Endothelial cell of umbilical vein (primary cell): ENCODE measurements around the gene ABCF2. TPM values are rescaled to one million over a fixed set of nuclear protein-coding genes. Genes with fewer than 3 reads are reported as not detected.

Experiments used
- BruUV-seq: library from RNA; stranded (reverse); fragments of 400-500 nt; replicated peaks from 2 replicates; lab custom pipeline; 2021; lab: Mats Ljungman, UMichigan
- CTCF ChIA-PET: fragments of 300-600, 350-600 bp; sonication (Branson Sonifier 250); formaldehyde crosslinking; loops from one replicate; lab custom pipeline; 2021; ENCODE audit warnings: antibody characterized with exemption, inconsistent platforms; lab: Charles Lee
- POLR2A ChIA-PET: fragments of 300-600, 350-600 bp; sonication (Branson Sonifier 250); formaldehyde crosslinking; loops from one replicate; lab custom pipeline; 2021; ENCODE audit warnings: antibody characterized with exemption, inconsistent platforms; lab: Charles Lee
- DNase-seq: peaks from one replicate; pipeline ENCODE4 v3.0.0-alpha.2; 2011; ENCODE audit warnings: low read depth, low spot score
- FAIRE-seq: peaks from 2 replicates; lab custom pipeline; 2011; peaks lifted over from hg19 to GRCh38; lab: Jason Lieb, UNC
- H2AFZ ChIP-seq: 2 replicates; pipeline ENCODE4 v1.6.0; 2012; ENCODE audit warnings: low read depth, low read length, control low read depth, inconsistent platforms
- H3K27ac ChIP-seq: 2 replicates; pipeline ENCODE4 v1.5.1; 2011; ENCODE audit warnings: low read depth, mild to moderate bottlenecking, control low read depth, low read length, moderate library complexity; ENCODE audit not compliant: insufficient read depth
- H3K27me3 ChIP-seq, 2 experiments: 2 replicates each; pipeline versions ENCODE4 v1.6.0 to v1.6.1; 2011; ENCODE audit warnings: low read length in 2 of 2, mixed read lengths in 1 of 2; ENCODE audit not compliant: control insufficient read depth in 2 of 2, insufficient read depth in 2 of 2
- H3K36me3 ChIP-seq, 2 experiments: 2 replicates in 1 of 2; 3 replicates in 1 of 2; pipeline ENCODE4 v1.5.1; 2011; ENCODE audit warnings: low read length in 2 of 2, mild to moderate bottlenecking in 1 of 2, moderate library complexity in 1 of 2; ENCODE audit not compliant: control insufficient read depth in 2 of 2, insufficient read depth in 2 of 2; ENCODE audit errors: extremely low read depth in 1 of 2
- H3K4me1 ChIP-seq: 3 replicates; pipeline ENCODE4 v1.5.1; 2011; ENCODE audit warnings: mild to moderate bottlenecking, low read length; ENCODE audit not compliant: control insufficient read depth, insufficient read depth; ENCODE audit errors: extremely low read depth
- H3K4me2 ChIP-seq: 2 replicates; pipeline ENCODE4 v1.6.1; 2011; ENCODE audit warnings: low read length, control low read depth, mixed read lengths; ENCODE audit not compliant: insufficient read depth
- H3K4me3 ChIP-seq, 3 experiments: fragments of 200-600 bp in 1 of 3; sonication (generic), shearing (Covaris generic) in 1 of 3; replicated peaks in 1 of 3; 2 replicates each; pipeline ENCODE4 v1.5.1; 2011 to 2016; ENCODE audit warnings: control low read depth in 3 of 3, low read length in 3 of 3, mild to moderate bottlenecking in 2 of 3, inconsistent platforms in 1 of 3, low read depth in 1 of 3, moderate library complexity in 1 of 3; ENCODE audit not compliant: insufficient read depth in 1 of 3
- H3K79me2 ChIP-seq: 2 replicates; pipeline ENCODE4 v1.6.0; 2012; ENCODE audit warnings: low read length, inconsistent platforms; ENCODE audit not compliant: control insufficient read depth, insufficient read depth
- H3K9ac ChIP-seq: replicated peaks from 2 replicates; pipeline ENCODE3; 2011; ENCODE audit warnings: low read length, control low read depth; ENCODE audit not compliant: insufficient read depth; ENCODE audit errors: extremely low read depth
- H3K9me1 ChIP-seq: replicated peaks from 3 replicates; pipeline ENCODE4 v1.6.0; 2011; ENCODE audit warnings: mild to moderate bottlenecking, low read length; ENCODE audit not compliant: control insufficient read depth, insufficient read depth; ENCODE audit errors: extremely low read depth
- H3K9me3 ChIP-seq: replicated peaks from 2 replicates; pipeline ENCODE4 v1.5.1; 2012; ENCODE audit warnings: low read length, inconsistent platforms; ENCODE audit not compliant: control insufficient read depth, insufficient read depth
- H4K20me1 ChIP-seq: replicated peaks from 2 replicates; pipeline ENCODE3; 2011; ENCODE audit warnings: mild to moderate bottlenecking, low read length; ENCODE audit not compliant: control insufficient read depth, insufficient read depth; ENCODE audit errors: extremely low read depth
- EZH2 ChIP-seq: IDR thresholded peaks from 2 replicates; pipeline ENCODE4 v1.6.1; 2012; ENCODE audit warnings: borderline replicate concordance, low read depth, mild to moderate bottlenecking, moderate library complexity, low read length, inconsistent platforms; ENCODE audit not compliant: severe bottlenecking
- FOS ChIP-seq: IDR thresholded peaks from 2 replicates; pipeline ENCODE4 v1.6.1; 2011; ENCODE audit warnings: mild to moderate bottlenecking, low read length, moderate library complexity, borderline replicate concordance; ENCODE audit not compliant: insufficient read depth
- GATA2 ChIP-seq: IDR thresholded peaks from 2 replicates; pipeline ENCODE4 v1.7.0; 2011; ENCODE audit warnings: low read depth, mild to moderate bottlenecking, moderate library complexity, mixed read lengths, low read length; ENCODE audit not compliant: insufficient read length, insufficient read depth
- JUN ChIP-seq: IDR thresholded peaks from 2 replicates; pipeline ENCODE4 v1.6.1; 2011; ENCODE audit warnings: borderline replicate concordance, low read depth; ENCODE audit not compliant: insufficient read length, insufficient read depth
- MYC ChIP-seq: IDR thresholded peaks from one replicate; pipeline ENCODE4 v1.6.1; 2011; ENCODE audit warnings: mild to moderate bottlenecking, low read depth, low read length
- POLR2A ChIP-seq: IDR thresholded peaks from 2 replicates; pipeline ENCODE4 v1.6.1; 2012; ENCODE audit warnings: low read depth, mild to moderate bottlenecking, control low read depth, low read length
- POLR2AphosphoS5 ChIP-seq: IDR thresholded peaks from 2 replicates; pipeline ENCODE4 v1.6.1; 2012; ENCODE audit warnings: low read depth, mild to moderate bottlenecking, control low read depth, low read length, moderate library complexity; ENCODE audit not compliant: insufficient read depth
- dilution Hi-C: fragments of 300-500 bp; cut with MboI; formaldehyde crosslinking; loops from one replicate; pipeline ENCODE4 v1.15.0; 2019; ENCODE audit warnings: low sequenced_read_pairs; ENCODE audit not compliant: extremely low pct_ligation_motif_present
- intact Hi-C: fragments of 100-400 bp; cut with micrococcal nuclease; formaldehyde crosslinking; loops from one replicate; pipeline ENCODE4 v1.10.0; 2022
- polyA plus RNA-seq, 4 experiments: library from polyadenylated mRNA; depleted of rRNA in 3 of 4; stranded (reverse) in 3 of 4; unstranded in 1 of 4; fragments of >200 nt; gene quantifications; 2 replicates each; pipeline versions ENCODE4 v1.2.1 to v1.2.3, GENCODE V29; 2011 to 2012; ENCODE audit warnings: missing spikeins in 1 of 4
- total RNA-seq: library from RNA; stranded (reverse); gene quantifications from 2 replicates; pipeline ENCODE4 v1.2.3, GENCODE V29; 2021
- TF ChIP-seq, protein P1 (sequence below): IDR thresholded peaks from 2 replicates; pipeline ENCODE4 v1.6.1; 2011; ENCODE audit not compliant: insufficient read depth, insufficient read length
- TF ChIP-seq, protein P2 (sequence below), 2 donors: IDR thresholded peaks; 1 replicate in 1 of 2; 2 replicates in 1 of 2; pipeline ENCODE4 v1.5.1; 2011; ENCODE audit warnings: low read length in 2 of 2, mild to moderate bottlenecking in 2 of 2, moderate library complexity in 2 of 2, control low read depth in 1 of 2, inconsistent platforms in 1 of 2, low read depth in 1 of 2; ENCODE audit not compliant: insufficient read depth in 1 of 2; ENCODE audit errors: extremely low read depth in 1 of 2

The ABCF2 gene
- total and polyA plus RNA-seq, 2 donors (not counting 3 experiments of a cell fraction or from before 2014, with no cell fraction given) = 45.3 to 61.6 TPM

DNA sequence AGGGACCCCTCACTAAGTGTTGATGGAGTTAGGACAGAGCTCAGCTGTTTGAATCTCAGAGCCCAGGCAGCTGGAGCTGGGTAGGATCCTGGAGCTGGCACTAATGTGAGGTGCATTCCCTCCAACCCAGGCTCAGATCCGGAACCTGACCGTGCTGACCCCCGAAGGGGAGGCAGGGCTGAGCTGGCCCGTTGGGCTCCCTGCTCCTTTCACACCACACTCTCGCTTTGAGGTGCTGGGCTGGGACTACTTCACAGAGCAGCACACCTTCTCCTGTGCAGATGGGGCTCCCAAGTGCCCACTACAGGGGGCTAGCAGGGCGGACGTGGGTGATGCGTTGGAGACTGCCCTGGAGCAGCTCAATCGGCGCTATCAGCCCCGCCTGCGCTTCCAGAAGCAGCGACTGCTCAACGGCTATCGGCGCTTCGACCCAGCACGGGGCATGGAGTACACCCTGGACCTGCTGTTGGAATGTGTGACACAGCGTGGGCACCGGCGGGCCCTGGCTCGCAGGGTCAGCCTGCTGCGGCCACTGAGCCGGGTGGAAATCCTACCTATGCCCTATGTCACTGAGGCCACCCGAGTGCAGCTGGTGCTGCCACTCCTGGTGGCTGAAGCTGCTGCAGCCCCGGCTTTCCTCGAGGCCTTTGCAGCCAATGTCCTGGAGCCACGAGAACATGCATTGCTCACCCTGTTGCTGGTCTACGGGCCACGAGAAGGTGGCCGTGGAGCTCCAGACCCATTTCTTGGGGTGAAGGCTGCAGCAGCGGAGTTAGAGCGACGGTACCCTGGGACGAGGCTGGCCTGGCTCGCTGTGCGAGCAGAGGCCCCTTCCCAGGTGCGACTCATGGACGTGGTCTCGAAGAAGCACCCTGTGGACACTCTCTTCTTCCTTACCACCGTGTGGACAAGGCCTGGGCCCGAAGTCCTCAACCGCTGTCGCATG, 10.5 kb upstream of the ABCF2 start:
- no peaks in the 10 kb centered on the region for H4K20me1 ChIP-seq
- no peak overlapping the region for H3K4me3 ChIP-seq
- CTCF ChIA-PET = interaction anchor here (1.0 to 2.7 kb wide), 3 partner anchors 8 to 114 kb away, joined by 3 to 11 read pairs (median 4); partner anchors contain the start of gene ABCF2
- H3K9me3 ChIP-seq = no peaks in the 10 kb centered on the region
- H3K27me3 ChIP-seq = no peaks in the 10 kb centered on the region
- no peak overlapping the region for H3K4me2 ChIP-seq
- no peak overlapping the region for H2AFZ ChIP-seq
- H3K4me1 ChIP-seq = peaks cover 8% of the 10 kb centered on the region
- no peak overlapping the region for H3K27ac ChIP-seq
- peaks cover 3 to 37% of the 10 kb centered on the region in 2 experiments for H3K36me3 ChIP-seq
- POLR2A ChIA-PET = no interaction called here
- dilution Hi-C loops (no loop called here), intact Hi-C loops (no loop called here)
- DNase-seq (no peak), FAIRE-seq (no peak)
- TF ChIP-seq, protein P1, sequence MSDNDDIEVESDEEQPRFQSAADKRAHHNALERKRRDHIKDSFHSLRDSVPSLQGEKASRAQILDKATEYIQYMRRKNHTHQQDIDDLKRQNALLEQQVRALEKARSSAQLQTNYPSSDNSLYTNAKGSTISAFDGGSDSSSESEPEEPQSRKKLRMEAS = no peak
- no peak for TF ChIP-seq POLR2AphosphoS5
- TF ChIP-seq MYC = no peak
- TF ChIP-seq FOS = no peak
- TF ChIP-seq GATA2 = no peak
- TF ChIP-seq JUN = no peak
- TF ChIP-seq, protein P2, sequence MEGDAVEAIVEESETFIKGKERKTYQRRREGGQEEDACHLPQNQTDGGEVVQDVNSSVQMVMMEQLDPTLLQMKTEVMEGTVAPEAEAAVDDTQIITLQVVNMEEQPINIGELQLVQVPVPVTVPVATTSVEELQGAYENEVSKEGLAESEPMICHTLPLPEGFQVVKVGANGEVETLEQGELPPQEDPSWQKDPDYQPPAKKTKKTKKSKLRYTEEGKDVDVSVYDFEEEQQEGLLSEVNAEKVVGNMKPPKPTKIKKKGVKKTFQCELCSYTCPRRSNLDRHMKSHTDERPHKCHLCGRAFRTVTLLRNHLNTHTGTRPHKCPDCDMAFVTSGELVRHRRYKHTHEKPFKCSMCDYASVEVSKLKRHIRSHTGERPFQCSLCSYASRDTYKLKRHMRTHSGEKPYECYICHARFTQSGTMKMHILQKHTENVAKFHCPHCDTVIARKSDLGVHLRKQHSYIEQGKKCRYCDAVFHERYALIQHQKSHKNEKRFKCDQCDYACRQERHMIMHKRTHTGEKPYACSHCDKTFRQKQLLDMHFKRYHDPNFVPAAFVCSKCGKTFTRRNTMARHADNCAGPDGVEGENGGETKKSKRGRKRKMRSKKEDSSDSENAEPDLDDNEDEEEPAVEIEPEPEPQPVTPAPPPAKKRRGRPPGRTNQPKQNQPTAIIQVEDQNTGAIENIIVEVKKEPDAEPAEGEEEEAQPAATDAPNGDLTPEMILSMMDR (IDR thresholded peaks at IDR 0.05; ENCODE audit: extremely low read depth in 1 of 2, insufficient read depth in 1 of 2, low read depth in 1 of 2, low read length in 2 of 2) = no peak
- TF ChIP-seq EZH2 = no peak
- TF ChIP-seq POLR2A = no peak
- no TSS peak for BruUV-seq
- H3K9ac ChIP-seq = no peak overlapping the region
- peaks cover 39% of the 10 kb centered on the region for H3K79me2 ChIP-seq
- H3K9me1 ChIP-seq = no peaks in the 10 kb centered on the region
